NOMO-1 treated with DMSO at 0.1 percent for 48 hours (cell line): ENCODE data around the gene USP9X.
"Not testable (repeated sequence)": the region's sequence is repeated elsewhere in the genome, so short reads cannot be mapped to it uniquely, and the experiment has no call there.

Source experiments
- DNase-seq: peaks from one replicate; lab custom pipeline; 2025; ENCODE audit not compliant: unreplicated experiment; lab: John Stamatoyannopoulos, UW

The USP9X gene

GRCh38 chrX:41084893-41085511 lies at the start of gene USP9X:
Gene USP9X, plus strand, starts transcription at chrX:41085445. Its CDS starts 38,184 bp downstream, at chrX:41123629.
- peak; percentile 73 for DNase-seq

- DNase-seq: no peak
Measured at GRCh38 chrX:41035582-41035981, 49.7 kb upstream of the USP9X start.

GRCh38 chrX:41036668-41037326 lies 48.4 kb upstream of the USP9X start:
- no peak for DNase-seq

GRCh38 chrX:41043196-41043595 lies 42.0 kb upstream of the USP9X start:
- DNase-seq: no peak

GRCh38 chrX:41043674-41044345 lies 41.4 kb upstream of the USP9X start:
- no peak for DNase-seq

- DNase-seq: no peak
Measured at GRCh38 chrX:41045960-41046567, 39.2 kb upstream of the USP9X start.

GRCh38 chrX:41047878-41048534 lies 37.2 kb upstream of the USP9X start:
- no peak for DNase-seq

- DNase-seq: no peak
Measured at GRCh38 chrX:41050359-41050758, 34.9 kb upstream of the USP9X start.

- DNase-seq: no peak
Measured at GRCh38 chrX:41051288-41051687, 34.0 kb upstream of the USP9X start.

- DNase-seq: no peak
Measured at GRCh38 chrX:41055740-41056139, 29.5 kb upstream of the USP9X start.

GRCh38 chrX:41063276-41063675 lies 22.0 kb upstream of the USP9X start:
- DNase-seq: not testable (repeated sequence)

- DNase-seq: no peak
Measured at GRCh38 chrX:41064018-41064417, 21.2 kb upstream of the USP9X start.

- no peak for DNase-seq
Measured at GRCh38 chrX:41066391-41066790, 18.9 kb upstream of the USP9X start.

GRCh38 chrX:41066969-41067368 lies 18.3 kb upstream of the USP9X start:
- no peak for DNase-seq

GRCh38 chrX:41067721-41068120 lies 17.5 kb upstream of the USP9X start:
- DNase-seq: no peak

GRCh38 chrX:41076742-41077141 lies 8.5 kb upstream of the USP9X start:
- no peak for DNase-seq

- DNase-seq: no peak
Measured at GRCh38 chrX:41081821-41082220, 3.4 kb upstream of the USP9X start.

GRCh38 chrX:41082783-41083182 lies 2.5 kb upstream of the USP9X start:
- peak; percentile 74 for DNase-seq

GRCh38 chrX:41084044-41084892 lies 977 bp upstream of the USP9X start:
- peak; percentile 99 for DNase-seq

- peak; percentile 74 for DNase-seq
Measured at GRCh38 chrX:41085512-41085877, 250 bp downstream of the USP9X start.
